CD14-positive monocyte (primary cell): Measurements from ENCODE around the gene DLGAP1. TPM values are rescaled to one million over a fixed set of nuclear protein-coding genes. Genes with fewer than 3 reads are reported as not detected.

Experiments used
- DNase-seq, 3 donors: peaks; one replicate each; pipeline ENCODE4 v3.0.0-alpha.2; 2011 to 2022
- H2AFZ ChIP-seq: 2 replicates; pipeline ENCODE4 v1.6.0; 2012; ENCODE audit warnings: mild to moderate bottlenecking, low read depth, low read length, inconsistent platforms; ENCODE audit not compliant: insufficient read depth, poor library complexity, severe bottlenecking
- H3K27ac ChIP-seq, 2 donors: 1 replicate in 1 of 2; 2 replicates in 1 of 2; pipeline ENCODE4 v1.5.1; 2012 to 2013; ENCODE audit warnings: low read length in 2 of 2, control low read depth in 1 of 2, inconsistent platforms in 1 of 2, low read depth in 1 of 2, mild to moderate bottlenecking in 1 of 2
- H3K27me3 ChIP-seq, 2 donors: one replicate each; pipeline versions ENCODE4 v1.6.0 to v1.6.1; 2011 to 2013; ENCODE audit warnings: low read length in 2 of 2; ENCODE audit not compliant: control insufficient read depth in 2 of 2, insufficient read depth in 2 of 2
- H3K36me3 ChIP-seq, 2 donors: replicated peaks in 1 of 2; 1 replicate in 1 of 2; 2 replicates in 1 of 2; pipeline versions ENCODE4 v1.5.1 to v1.6.1; 2012 to 2013; ENCODE audit warnings: low read length in 2 of 2, control low read depth in 1 of 2, inconsistent platforms in 1 of 2, mild to moderate bottlenecking in 1 of 2; ENCODE audit not compliant: insufficient read depth in 2 of 2, control insufficient read depth in 1 of 2
- H3K4me1 ChIP-seq, 2 donors: 1 replicate in 1 of 2; 2 replicates in 1 of 2; pipeline versions ENCODE4 v1.5.1 to v1.6.1; 2012 to 2013; ENCODE audit warnings: low read length in 2 of 2, control low read depth in 1 of 2, inconsistent platforms in 1 of 2, mild to moderate bottlenecking in 1 of 2, moderate library complexity in 1 of 2; ENCODE audit not compliant: insufficient read depth in 2 of 2, control insufficient read depth in 1 of 2
- H3K4me2 ChIP-seq: replicated peaks from 2 replicates; pipeline ENCODE3; 2012; ENCODE audit warnings: low read length, moderate library complexity, mild to moderate bottlenecking; ENCODE audit not compliant: poor library complexity, severe bottlenecking; ENCODE audit errors: extremely low read depth
- H3K4me3 ChIP-seq, 3 experiments: fragments of 200-600 bp in 1 of 3; sonication (generic) in 1 of 3; replicated peaks in 1 of 3; 1 replicate in 2 of 3; 2 replicates in 1 of 3; pipeline ENCODE4 v1.5.1; 2011 to 2013; ENCODE audit warnings: low read length in 3 of 3, mild to moderate bottlenecking in 3 of 3, control low read depth in 2 of 3, low read depth in 2 of 3, inconsistent platforms in 1 of 3, moderate library complexity in 1 of 3
- H3K79me2 ChIP-seq: 2 replicates; pipeline ENCODE4 v1.6.0; 2012; ENCODE audit warnings: mild to moderate bottlenecking, control low read depth, inconsistent platforms, low read length, moderate library complexity; ENCODE audit not compliant: insufficient read depth
- H3K9ac ChIP-seq: 2 replicates; pipeline ENCODE4 v1.6.0; 2017; ENCODE audit warnings: low read length, mild to moderate bottlenecking; ENCODE audit not compliant: insufficient read depth, poor library complexity, severe bottlenecking
- H3K9me3 ChIP-seq, 2 donors: replicated peaks in 1 of 2; 1 replicate in 1 of 2; 2 replicates in 1 of 2; pipeline versions ENCODE4 v1.5.1 to v1.6.1; 2012 to 2013; ENCODE audit warnings: low read length in 2 of 2, control low read depth in 1 of 2; ENCODE audit not compliant: control insufficient read depth in 1 of 2, insufficient read depth in 1 of 2
- H4K20me1 ChIP-seq: 2 replicates; pipeline ENCODE4 v1.6.0; 2012; ENCODE audit warnings: mild to moderate bottlenecking, low read length, control low read depth, moderate library complexity; ENCODE audit not compliant: insufficient read depth
- H3K27ac Mint-ChIP-seq, 7 donors: one replicate each; pipeline ENCODE4 v1.8.0; 2020; ENCODE audit warnings: mild to moderate bottlenecking in 7 of 7, mixed read lengths in 7 of 7, moderate library complexity in 6 of 7, inconsistent platforms in 2 of 7
- H3K27me3 Mint-ChIP-seq, 3 donors: one replicate each; pipeline ENCODE4 v1.8.0; 2021 to 2022; ENCODE audit warnings: low read depth in 3 of 3, mild to moderate bottlenecking in 3 of 3, mixed read lengths in 3 of 3, moderate library complexity in 3 of 3, inconsistent platforms in 1 of 3
- H3K36me3 Mint-ChIP-seq, 2 donors: one replicate each; pipeline ENCODE4 v1.8.0; 2020; ENCODE audit warnings: mixed read lengths in 2 of 2, inconsistent platforms in 1 of 2, mild to moderate bottlenecking in 1 of 2
- H3K4me1 Mint-ChIP-seq: one replicate; pipeline ENCODE4 v1.8.0; 2020; ENCODE audit warnings: mild to moderate bottlenecking, mixed read lengths
- H3K4me3 Mint-ChIP-seq, 2 donors: one replicate each; pipeline ENCODE4 v1.8.0; 2020; ENCODE audit warnings: mild to moderate bottlenecking in 2 of 2, mixed read lengths in 2 of 2, moderate library complexity in 1 of 2
- H3K9me3 Mint-ChIP-seq, 7 donors: one replicate each; pipeline ENCODE4 v1.8.0; 2020 to 2022; ENCODE audit warnings: mixed read lengths in 7 of 7, mild to moderate bottlenecking in 6 of 7, moderate library complexity in 6 of 7, inconsistent platforms in 2 of 7
- WGBS: methylation state at CpG from one replicate; pipeline ENCODE4 v1.1.5; 2013; ENCODE audit warnings: missing lambda C conversion rate; ENCODE audit not compliant: insufficient coverage; 5-methylcytosine and 5-hydroxymethylcytosine counted together
- intact Hi-C, 2 donors: fragments of 100-400 bp; cut with micrococcal nuclease; formaldehyde crosslinking; loops; one replicate each; pipeline versions ENCODE4 v1.15.0 to v1.15.1; 2023
- polyA plus RNA-seq, 3 donors: library from polyadenylated mRNA; depleted of rRNA in 1 of 3; unstranded in 2 of 3; stranded (reverse) in 1 of 3; fragments of 300-500 nt in 2 of 3; fragments of >200 nt in 1 of 3; fragmentation: Illumina TruSeq in 2 of 3; gene quantifications; 1 replicate in 2 of 3; 2 replicates in 1 of 3; pipeline ENCODE4 v1.2.3, GENCODE V29; 2012 to 2021
- TF ChIP-seq, protein P1 (sequence below): fragments of 200-600 bp; IDR thresholded peaks from one replicate; pipeline ENCODE4 v1.8.0; 2022; ENCODE audit warnings: antibody characterized with exemption, mild to moderate bottlenecking

DLGAP1 gene
- polyA plus RNA-seq, 3 donors = 0.09 to 0.42 TPM; not detected in 1

DNA sequence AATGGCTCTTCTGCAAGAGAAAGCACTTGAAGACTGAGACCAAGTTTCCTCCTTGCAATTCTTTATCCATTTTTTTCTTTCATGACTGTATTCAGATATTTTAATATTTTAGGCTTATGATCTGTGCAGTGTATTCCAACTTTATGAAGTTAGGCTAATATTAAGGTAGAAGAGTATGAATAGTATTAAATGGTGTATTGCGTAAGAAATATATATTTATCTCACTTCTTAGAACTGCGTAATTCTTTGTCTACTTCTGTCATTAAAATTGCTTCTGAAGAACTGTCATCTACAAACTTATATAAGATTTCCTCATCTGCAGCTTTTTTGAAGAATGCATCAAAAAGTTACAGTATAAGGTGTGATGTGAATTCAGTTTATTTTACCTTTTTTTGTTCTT, 183.2 kb downstream of the DLGAP1 start:
- no peaks in the 10 kb centered on the region for H3K9me3 ChIP-seq
- H3K79me2 ChIP-seq = no peaks in the 10 kb centered on the region
- no peaks in the 10 kb centered on the region for H3K4me1 ChIP-seq
- no peak overlapping the region for H3K4me2 ChIP-seq
- no peak overlapping the region for H3K9ac ChIP-seq
- no CpG with 5 or more reads among the region's 2 CpGs for WGBS
- H3K27ac Mint-ChIP-seq = no peak overlapping the region
- no peaks in the 10 kb centered on the region for H3K36me3 Mint-ChIP-seq
- no peaks in the 10 kb centered on the region for H4K20me1 ChIP-seq
- no peaks in the 10 kb centered on the region for H3K36me3 ChIP-seq
- no peaks in the 10 kb centered on the region for H3K4me1 Mint-ChIP-seq
- no peak overlapping the region for H3K4me3 Mint-ChIP-seq
- no peak overlapping the region for H2AFZ ChIP-seq
- H3K27ac ChIP-seq = no peak overlapping the region
- peaks cover 0 to 3% (median 0%) of the 10 kb centered on the region in 7 donors for H3K9me3 Mint-ChIP-seq
- peaks cover 0 to 1% (median 0%) of the 10 kb centered on the region in 3 donors for H3K27me3 Mint-ChIP-seq
- TF ChIP-seq, protein P1, sequence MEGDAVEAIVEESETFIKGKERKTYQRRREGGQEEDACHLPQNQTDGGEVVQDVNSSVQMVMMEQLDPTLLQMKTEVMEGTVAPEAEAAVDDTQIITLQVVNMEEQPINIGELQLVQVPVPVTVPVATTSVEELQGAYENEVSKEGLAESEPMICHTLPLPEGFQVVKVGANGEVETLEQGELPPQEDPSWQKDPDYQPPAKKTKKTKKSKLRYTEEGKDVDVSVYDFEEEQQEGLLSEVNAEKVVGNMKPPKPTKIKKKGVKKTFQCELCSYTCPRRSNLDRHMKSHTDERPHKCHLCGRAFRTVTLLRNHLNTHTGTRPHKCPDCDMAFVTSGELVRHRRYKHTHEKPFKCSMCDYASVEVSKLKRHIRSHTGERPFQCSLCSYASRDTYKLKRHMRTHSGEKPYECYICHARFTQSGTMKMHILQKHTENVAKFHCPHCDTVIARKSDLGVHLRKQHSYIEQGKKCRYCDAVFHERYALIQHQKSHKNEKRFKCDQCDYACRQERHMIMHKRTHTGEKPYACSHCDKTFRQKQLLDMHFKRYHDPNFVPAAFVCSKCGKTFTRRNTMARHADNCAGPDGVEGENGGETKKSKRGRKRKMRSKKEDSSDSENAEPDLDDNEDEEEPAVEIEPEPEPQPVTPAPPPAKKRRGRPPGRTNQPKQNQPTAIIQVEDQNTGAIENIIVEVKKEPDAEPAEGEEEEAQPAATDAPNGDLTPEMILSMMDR = no peak
- H3K27me3 ChIP-seq = no peaks in the 10 kb centered on the region
- no peak overlapping the region for H3K4me3 ChIP-seq
- no peak for DNase-seq
- intact Hi-C loops = no loop called here

DNA sequence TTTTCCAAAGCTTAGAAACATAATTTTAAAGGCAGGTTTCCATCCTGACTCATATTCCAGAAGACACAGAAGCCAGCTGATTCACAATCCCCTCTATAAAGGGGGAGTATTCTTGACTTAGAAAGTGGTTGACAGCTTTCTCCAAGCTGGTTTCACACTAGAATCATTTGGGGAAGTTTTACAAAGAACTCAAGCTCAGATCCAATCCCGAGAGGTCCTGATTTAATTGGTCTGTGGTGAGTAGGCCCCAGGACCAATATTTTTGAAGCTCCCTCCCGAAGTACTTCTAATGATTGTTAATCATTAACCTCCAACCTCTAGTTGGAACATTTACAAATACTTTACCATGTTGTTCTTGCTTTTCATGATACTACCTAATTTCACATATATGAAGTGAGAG, 184.1 kb downstream of the DLGAP1 start:
- Mint-ChIP-seq H3K9me3 (peaks cover 0 to 3% (median 0%) of the 10 kb centered on the region in 7 donors), H3K27me3 (peaks cover 0 to 1% (median 0%) of the 10 kb centered on the region in 3 donors), H3K27ac (no peak overlapping the region), H3K36me3 (no peaks in the 10 kb centered on the region), H3K4me3 (no peak overlapping the region), H3K4me1 (no peaks in the 10 kb centered on the region)
- no peak overlapping the region for H2AFZ ChIP-seq
- no peak overlapping the region for H3K4me2 ChIP-seq
- DNase-seq = no peak
- no peak overlapping the region for H3K27ac ChIP-seq
- intact Hi-C loops = no loop called here
- H3K36me3 ChIP-seq = no peaks in the 10 kb centered on the region
- no peaks in the 10 kb centered on the region for H4K20me1 ChIP-seq
- H3K4me3 ChIP-seq = no peak overlapping the region
- TF ChIP-seq, protein P1 = no peak
- no peaks in the 10 kb centered on the region for H3K79me2 ChIP-seq
- no peak overlapping the region for H3K9ac ChIP-seq
- no peaks in the 10 kb centered on the region for H3K9me3 ChIP-seq
- WGBS = no CpG with 5 or more reads among the region's 2 CpGs
- H3K4me1 ChIP-seq = no peaks in the 10 kb centered on the region
- H3K27me3 ChIP-seq = no peaks in the 10 kb centered on the region
